Omental fat pad (tissue), 4 donors: ENCODE results near the gene NUP43. TPM values are rescaled to one million over a fixed set of nuclear protein-coding genes. Genes with fewer than 3 reads are reported as not detected.
"Not testable (repeated sequence)": the region's sequence is repeated elsewhere in the genome, so short reads cannot be mapped to it uniquely, and the experiment has no call there.

Experiments used
- ATAC-seq: fragments of 150-250 bp; one replicate; pipeline ENCODE4 v1.9.1; 2016; ENCODE audit warnings: mild to moderate bottlenecking, moderate library complexity; ENCODE audit not compliant: low FRiP score
- DNase-seq: peaks from one replicate; pipeline ENCODE4 v3.0.0-alpha.2; 2019; ENCODE audit warnings: low spot score
- total RNA-seq, 4 donors: library from RNA; depleted of rRNA; stranded (reverse); fragments of >200 nt; gene quantifications; one replicate each; pipeline ENCODE4 v1.1.0, GENCODE V29; 2016
- TF ChIP-seq, protein P1 (sequence below), 3 donors: fragments of 450-650 bp; IDR thresholded peaks; one replicate each; pipeline ENCODE4 v1.5.1; 2016 to 2017; ENCODE audit warnings: antibody characterized with exemption in 3 of 3, mild to moderate bottlenecking in 3 of 3, moderate library complexity in 2 of 3

The NUP43 gene
- total RNA-seq, 4 donors from 2014 or later: 10.5 to 22.7 (median 12.9) TPM

DNA sequence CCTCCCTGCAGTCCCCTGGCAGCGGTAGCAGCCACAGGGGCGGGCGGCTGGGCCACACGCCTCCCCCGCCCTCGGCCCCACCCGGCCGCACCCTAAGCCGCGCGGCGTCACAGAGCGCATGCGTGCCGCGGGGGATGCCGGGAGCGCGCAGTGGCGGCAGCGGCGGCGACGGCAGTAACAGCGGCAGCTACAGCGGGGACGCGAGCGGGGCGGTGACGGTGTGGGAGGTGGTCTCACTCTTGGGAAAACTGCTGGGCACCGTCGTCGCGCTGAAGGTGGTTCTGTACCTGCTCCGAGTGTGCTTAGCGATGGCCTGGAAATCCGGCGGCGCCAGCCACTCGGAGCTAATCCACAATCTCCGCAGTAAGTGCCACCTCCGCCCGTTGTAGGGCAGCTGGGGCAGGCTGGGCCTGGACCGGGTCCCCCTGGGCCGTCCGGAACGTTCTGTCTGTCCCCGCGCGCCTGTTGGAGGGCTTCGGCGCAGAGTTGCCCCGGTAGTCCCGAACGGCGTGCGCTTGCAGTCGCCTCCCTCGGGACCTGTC is 3.3 kb upstream of the NUP43 start, which contains the start of gene PCMT1:
TSS of gene PCMT1 (plus strand) at position 148 of the 542 bp plus-strand sequence. CDS start at position 309, 161 bp downstream.
- TF ChIP-seq, protein P1, sequence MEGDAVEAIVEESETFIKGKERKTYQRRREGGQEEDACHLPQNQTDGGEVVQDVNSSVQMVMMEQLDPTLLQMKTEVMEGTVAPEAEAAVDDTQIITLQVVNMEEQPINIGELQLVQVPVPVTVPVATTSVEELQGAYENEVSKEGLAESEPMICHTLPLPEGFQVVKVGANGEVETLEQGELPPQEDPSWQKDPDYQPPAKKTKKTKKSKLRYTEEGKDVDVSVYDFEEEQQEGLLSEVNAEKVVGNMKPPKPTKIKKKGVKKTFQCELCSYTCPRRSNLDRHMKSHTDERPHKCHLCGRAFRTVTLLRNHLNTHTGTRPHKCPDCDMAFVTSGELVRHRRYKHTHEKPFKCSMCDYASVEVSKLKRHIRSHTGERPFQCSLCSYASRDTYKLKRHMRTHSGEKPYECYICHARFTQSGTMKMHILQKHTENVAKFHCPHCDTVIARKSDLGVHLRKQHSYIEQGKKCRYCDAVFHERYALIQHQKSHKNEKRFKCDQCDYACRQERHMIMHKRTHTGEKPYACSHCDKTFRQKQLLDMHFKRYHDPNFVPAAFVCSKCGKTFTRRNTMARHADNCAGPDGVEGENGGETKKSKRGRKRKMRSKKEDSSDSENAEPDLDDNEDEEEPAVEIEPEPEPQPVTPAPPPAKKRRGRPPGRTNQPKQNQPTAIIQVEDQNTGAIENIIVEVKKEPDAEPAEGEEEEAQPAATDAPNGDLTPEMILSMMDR (IDR thresholded peaks at IDR 0.05): no peak
- DNase-seq: peak; percentile 52
- ATAC-seq: peak; percentile 97

DNA sequence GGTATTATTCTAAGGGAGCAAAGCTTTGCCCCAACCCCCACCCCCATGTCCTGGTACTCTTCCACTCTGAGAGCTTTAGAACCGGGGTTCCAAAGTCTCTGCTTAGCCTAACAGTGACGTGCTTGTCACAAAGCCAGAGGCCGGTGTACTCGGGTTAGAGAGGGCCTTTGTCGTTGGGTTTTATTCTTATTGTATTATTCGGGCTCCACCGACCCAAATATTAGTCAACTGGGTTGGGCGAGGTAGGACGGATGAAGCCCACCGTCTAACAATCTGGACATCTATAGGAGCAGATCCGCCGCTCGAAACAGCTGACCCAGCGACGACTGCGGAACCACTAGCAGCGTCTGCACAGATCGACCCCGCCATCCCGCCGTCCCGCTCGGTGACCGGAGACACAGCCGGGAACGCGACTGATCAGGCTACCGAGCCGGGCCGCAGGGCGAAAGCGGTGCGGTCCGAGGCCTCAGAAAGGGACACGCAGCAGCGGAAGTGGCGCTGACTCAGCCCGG is 2.8 kb upstream of the NUP43 start:
- not testable (repeated sequence) for DNase-seq

DNA sequence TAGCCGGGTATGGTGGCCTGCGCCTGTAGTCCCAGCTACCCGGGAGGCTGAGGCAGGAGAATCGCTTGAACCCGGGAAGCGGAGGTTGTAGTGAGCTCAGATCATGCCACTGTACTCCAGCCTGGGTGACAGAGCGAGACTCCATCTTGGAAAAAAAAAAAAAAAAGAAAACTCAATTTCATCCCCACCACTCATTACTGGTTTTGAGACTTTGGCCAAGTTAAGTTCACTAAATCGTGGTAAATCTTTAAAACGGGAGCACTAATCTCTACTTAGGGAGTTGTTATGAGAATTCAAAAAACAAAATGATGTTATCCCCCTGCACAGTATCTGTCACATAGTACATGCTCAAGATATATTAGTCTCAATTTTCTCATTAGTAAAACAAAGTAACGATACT is 1.1 kb downstream of the NUP43 start:
- ATAC-seq, DNase-seq: not testable (repeated sequence)

More for the DNA sequence above, 2.8 kb upstream of the NUP43 start:
- not testable (repeated sequence) for ATAC-seq

DNA sequence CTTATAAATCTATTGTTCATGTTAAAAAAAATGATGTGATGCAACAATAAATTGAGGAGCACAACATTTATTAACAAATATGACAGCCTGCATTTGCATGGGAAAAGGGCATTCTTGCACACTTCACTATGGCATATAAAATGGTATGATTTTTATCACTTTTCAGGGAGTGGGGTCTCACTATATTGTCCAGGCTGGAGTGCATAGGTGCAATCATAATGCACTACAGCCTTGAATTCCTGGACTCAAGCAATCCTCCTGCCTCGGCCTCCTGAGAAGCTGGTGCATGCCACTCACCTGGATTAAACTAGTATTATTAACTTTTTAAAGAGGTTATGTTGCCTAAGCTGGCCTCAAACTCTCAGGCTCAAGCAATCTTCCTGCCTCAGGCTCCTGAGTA is 11.4 kb downstream of the NUP43 start:
- TF ChIP-seq, protein P1 (IDR thresholded peaks at IDR 0.05): no peak
- DNase-seq (no peak), ATAC-seq (no peak)

DNA sequence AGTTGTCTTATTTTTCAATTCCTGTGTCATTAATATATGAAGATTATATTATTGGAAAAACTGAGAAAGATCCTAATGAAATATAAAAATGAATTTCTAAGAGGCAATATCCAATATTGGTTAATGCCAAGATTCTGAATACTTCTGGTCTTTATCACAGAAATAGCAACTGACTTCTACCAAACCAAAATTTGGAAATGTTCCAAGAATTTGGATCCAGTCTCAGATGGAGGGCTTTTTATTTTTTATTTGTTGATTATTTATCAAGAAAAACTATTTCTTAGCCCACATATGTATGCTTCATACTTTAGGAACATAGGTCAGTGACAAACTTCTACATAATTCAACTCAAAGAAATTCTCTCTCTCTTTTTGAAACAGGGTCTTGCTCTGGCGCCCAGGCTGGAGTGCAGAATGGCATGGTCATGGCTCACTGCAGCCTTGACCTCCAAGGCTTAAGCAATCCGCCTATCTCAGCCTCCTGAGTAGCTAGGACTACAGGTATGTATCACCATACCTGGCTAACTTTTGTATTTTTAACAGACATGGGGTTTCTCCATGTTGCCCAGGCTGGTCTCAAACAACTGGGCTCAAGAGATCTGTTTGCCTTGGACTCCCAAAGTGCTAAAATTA is 13.1 kb downstream of the NUP43 start:
- DNase-seq: no peak
- TF ChIP-seq, protein P1 (IDR thresholded peaks at IDR 0.05): no peak
- ATAC-seq: no peak

DNA sequence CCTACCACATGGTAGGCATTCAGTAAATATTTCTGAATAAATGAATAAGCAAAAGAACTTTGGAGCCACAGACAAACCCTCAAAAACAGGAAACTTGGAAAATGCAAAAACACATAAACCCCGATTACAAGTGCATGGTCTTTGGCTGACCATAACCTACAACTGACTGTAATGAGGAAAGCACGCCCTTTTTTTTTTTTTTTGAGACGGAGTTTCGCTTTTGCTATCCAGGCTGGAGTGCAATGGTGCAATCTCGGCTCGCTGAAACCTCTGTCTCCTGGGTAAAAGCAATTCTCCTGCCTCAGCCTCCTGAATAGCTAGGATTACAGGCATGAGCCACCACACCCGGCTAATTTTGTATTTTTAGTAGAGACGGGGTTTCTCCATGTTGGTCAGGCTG is 16.5 kb downstream of the NUP43 start:
- ATAC-seq (no peak), DNase-seq (no peak)
- TF ChIP-seq, protein P1 (IDR thresholded peaks at IDR 0.05): no peak

DNA sequence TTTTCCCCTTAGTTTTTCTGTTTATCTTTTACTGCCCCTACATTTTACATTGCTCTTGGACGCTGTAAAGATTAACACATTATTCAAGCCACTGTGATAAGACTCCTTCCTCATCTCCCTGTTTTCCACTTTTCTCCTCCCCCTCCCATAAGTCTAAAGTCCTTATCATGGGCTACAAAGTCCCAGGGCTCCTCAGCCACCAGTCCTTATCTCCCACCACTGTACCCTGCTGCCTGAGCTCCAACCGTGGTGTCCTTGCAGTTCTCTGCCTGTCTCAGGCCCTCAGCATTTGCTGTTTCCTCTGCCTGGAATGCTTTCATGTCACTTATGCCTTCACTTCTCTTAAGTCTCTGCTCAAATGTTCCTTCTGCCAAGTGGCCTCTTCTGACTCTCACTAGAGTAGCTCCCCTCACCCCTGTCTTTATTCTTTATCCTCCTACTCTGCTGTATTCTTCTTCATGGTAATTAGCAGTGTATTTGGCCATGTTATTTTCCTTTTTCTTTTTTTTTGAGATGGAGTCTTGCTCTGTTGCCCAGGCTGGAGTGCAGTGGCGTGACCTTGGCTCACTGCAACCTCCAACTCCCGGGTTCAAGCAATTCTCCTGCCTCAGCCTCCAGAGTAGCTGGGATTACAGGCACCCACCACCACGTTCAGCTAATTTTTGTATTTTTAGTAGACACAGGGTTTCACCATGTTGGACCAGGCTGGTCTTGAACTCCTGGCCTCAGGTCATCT is 17.7 kb downstream of the NUP43 start:
- no peak for ATAC-seq
- TF ChIP-seq, protein P1 (IDR thresholded peaks at IDR 0.05): no peak
- no peak for DNase-seq
